Astrocyte (in vitro differentiated cells and primary cell): ENCODE results near the gene EPHB1. TPM values are rescaled to one million over a fixed set of nuclear protein-coding genes. Genes with fewer than 3 reads are reported as not detected.

ENCODE experiments used
- DNase-seq: peaks from one replicate; pipeline ENCODE4 v3.0.0-alpha.2; 2010; ENCODE audit warnings: low read depth
- FAIRE-seq: peaks from 2 replicates; lab custom pipeline; 2011; peaks lifted over from hg19 to GRCh38; lab: Jason Lieb, UNC
- H2AFZ ChIP-seq: 2 replicates; pipeline ENCODE4 v1.6.0; 2012; ENCODE audit warnings: low read depth, low read length, inconsistent platforms
- H3K27ac ChIP-seq: 2 replicates; pipeline ENCODE4 v1.5.1; 2011; ENCODE audit warnings: low read depth, low read length, inconsistent platforms
- H3K27me3 ChIP-seq: 2 replicates; pipeline ENCODE4 v1.6.0; 2011; ENCODE audit warnings: low read length, inconsistent platforms; ENCODE audit not compliant: insufficient read depth
- H3K36me3 ChIP-seq: 2 replicates; pipeline ENCODE4 v1.5.1; 2011; ENCODE audit warnings: low read length, inconsistent platforms; ENCODE audit not compliant: insufficient read depth
- H3K4me1 ChIP-seq: 2 replicates; pipeline ENCODE4 v1.5.1; 2011; ENCODE audit warnings: low read length, inconsistent platforms; ENCODE audit not compliant: insufficient read depth
- H3K4me2 ChIP-seq: 2 replicates; pipeline ENCODE4 v1.6.0; 2012; ENCODE audit warnings: low read length, inconsistent platforms
- H3K4me3 ChIP-seq: 2 replicates; pipeline ENCODE4 v1.5.1; 2011; ENCODE audit warnings: low read depth, mild to moderate bottlenecking, low read length, inconsistent platforms; ENCODE audit not compliant: insufficient read depth
- H3K79me2 ChIP-seq: 2 replicates; pipeline ENCODE4 v1.6.0; 2012; ENCODE audit warnings: mild to moderate bottlenecking, low read length, inconsistent platforms; ENCODE audit not compliant: insufficient read depth
- H3K9ac ChIP-seq: 2 replicates; pipeline ENCODE4 v1.6.0; 2012; ENCODE audit warnings: mild to moderate bottlenecking, low read length, inconsistent platforms
- H3K9me3 ChIP-seq: 2 replicates; pipeline ENCODE4 v1.5.1; 2012; ENCODE audit warnings: low read depth, mild to moderate bottlenecking, low read length, inconsistent platforms; ENCODE audit not compliant: insufficient read depth
- H4K20me1 ChIP-seq: 2 replicates; pipeline ENCODE4 v1.6.0; 2012; ENCODE audit warnings: low read length, inconsistent platforms; ENCODE audit not compliant: insufficient read depth
- H3K27ac Mint-ChIP-seq: one replicate; pipeline ENCODE4 v1.8.0; 2021; ENCODE audit warnings: mild to moderate bottlenecking, mixed read lengths; ENCODE audit not compliant: unreplicated experiment
- H3K27me3 Mint-ChIP-seq: one replicate; pipeline ENCODE4 v1.8.0; 2021; ENCODE audit warnings: low read depth, mixed read lengths; ENCODE audit not compliant: unreplicated experiment
- H3K36me3 Mint-ChIP-seq: one replicate; pipeline ENCODE4 v1.8.0; 2021; ENCODE audit warnings: low read depth, mixed read lengths; ENCODE audit not compliant: unreplicated experiment
- H3K4me1 Mint-ChIP-seq: one replicate; pipeline ENCODE4 v1.8.0; 2021; ENCODE audit warnings: low read depth, mixed read lengths; ENCODE audit not compliant: unreplicated experiment
- H3K4me3 Mint-ChIP-seq: one replicate; pipeline ENCODE4 v1.8.0; 2021; ENCODE audit warnings: mild to moderate bottlenecking, moderate library complexity, mixed read lengths; ENCODE audit not compliant: unreplicated experiment
- H3K9me3 Mint-ChIP-seq: one replicate; pipeline ENCODE4 v1.8.0; 2021; ENCODE audit warnings: mild to moderate bottlenecking, mixed read lengths; ENCODE audit not compliant: unreplicated experiment
- EZH2 ChIP-seq: IDR thresholded peaks from 2 replicates; pipeline ENCODE4 v1.6.1; 2012; ENCODE audit warnings: mild to moderate bottlenecking, low read length, inconsistent platforms; ENCODE audit not compliant: insufficient read depth
- total RNA-seq: library from RNA; stranded (reverse); gene quantifications from 2 replicates; pipeline ENCODE4 v1.2.1, GENCODE V29; 2021
- TF ChIP-seq, protein P1 (sequence below): IDR thresholded peaks from 2 replicates; pipeline ENCODE4 v1.5.1; 2011; ENCODE audit warnings: low read depth, mild to moderate bottlenecking, inconsistent platforms, low read length, moderate library complexity; ENCODE audit not compliant: insufficient read depth

Gene EPHB1
- total RNA-seq, 1 donor from 2014 or later: 4.1 TPM

DNA sequence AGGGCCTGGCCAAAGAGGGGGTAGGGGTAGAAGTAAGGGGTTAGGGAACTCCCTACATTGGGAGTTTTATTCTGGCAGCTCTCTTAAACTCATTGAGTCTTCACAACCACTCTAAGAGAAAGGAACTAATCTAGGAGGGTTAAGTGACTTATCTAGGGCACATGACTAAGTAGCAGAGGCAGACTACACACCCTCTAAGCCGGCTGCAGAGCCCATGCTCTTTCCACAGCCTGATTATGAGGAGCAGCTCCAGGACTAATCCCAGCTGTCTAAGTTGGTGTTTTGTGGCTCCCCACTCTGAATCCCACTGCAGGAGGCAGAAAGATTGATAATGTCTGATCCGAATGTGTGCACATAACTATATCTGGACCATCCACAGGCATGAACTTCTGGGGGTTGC, 374.6 kb downstream of the EPHB1 start:
- Histone ChIP-seq H3K79me2 (no peaks in the 10 kb centered on the region), H3K9me3 (no peaks in the 10 kb centered on the region), H3K27me3 (no peaks in the 10 kb centered on the region), H3K27ac (no peak overlapping the region), H3K4me1 (no peaks in the 10 kb centered on the region), H3K9ac (no peak overlapping the region), H3K4me3 (no peak overlapping the region), H3K36me3 (no peaks in the 10 kb centered on the region), H2AFZ (no peak overlapping the region), H3K4me2 (no peak overlapping the region), H4K20me1 (no peaks in the 10 kb centered on the region)
- no peak for FAIRE-seq
- no peak overlapping the region for H3K4me3 Mint-ChIP-seq
- no peaks in the 10 kb centered on the region for H3K36me3 Mint-ChIP-seq
- no peaks in the 10 kb centered on the region for H3K4me1 Mint-ChIP-seq
- DNase-seq: no peak
- no peak overlapping the region for H3K27ac Mint-ChIP-seq
- peaks cover 5% of the 10 kb centered on the region for H3K9me3 Mint-ChIP-seq
- TF ChIP-seq, protein P1, sequence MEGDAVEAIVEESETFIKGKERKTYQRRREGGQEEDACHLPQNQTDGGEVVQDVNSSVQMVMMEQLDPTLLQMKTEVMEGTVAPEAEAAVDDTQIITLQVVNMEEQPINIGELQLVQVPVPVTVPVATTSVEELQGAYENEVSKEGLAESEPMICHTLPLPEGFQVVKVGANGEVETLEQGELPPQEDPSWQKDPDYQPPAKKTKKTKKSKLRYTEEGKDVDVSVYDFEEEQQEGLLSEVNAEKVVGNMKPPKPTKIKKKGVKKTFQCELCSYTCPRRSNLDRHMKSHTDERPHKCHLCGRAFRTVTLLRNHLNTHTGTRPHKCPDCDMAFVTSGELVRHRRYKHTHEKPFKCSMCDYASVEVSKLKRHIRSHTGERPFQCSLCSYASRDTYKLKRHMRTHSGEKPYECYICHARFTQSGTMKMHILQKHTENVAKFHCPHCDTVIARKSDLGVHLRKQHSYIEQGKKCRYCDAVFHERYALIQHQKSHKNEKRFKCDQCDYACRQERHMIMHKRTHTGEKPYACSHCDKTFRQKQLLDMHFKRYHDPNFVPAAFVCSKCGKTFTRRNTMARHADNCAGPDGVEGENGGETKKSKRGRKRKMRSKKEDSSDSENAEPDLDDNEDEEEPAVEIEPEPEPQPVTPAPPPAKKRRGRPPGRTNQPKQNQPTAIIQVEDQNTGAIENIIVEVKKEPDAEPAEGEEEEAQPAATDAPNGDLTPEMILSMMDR: no peak
- TF ChIP-seq EZH2: no peak
- peaks cover 20% of the 10 kb centered on the region for H3K27me3 Mint-ChIP-seq

DNA sequence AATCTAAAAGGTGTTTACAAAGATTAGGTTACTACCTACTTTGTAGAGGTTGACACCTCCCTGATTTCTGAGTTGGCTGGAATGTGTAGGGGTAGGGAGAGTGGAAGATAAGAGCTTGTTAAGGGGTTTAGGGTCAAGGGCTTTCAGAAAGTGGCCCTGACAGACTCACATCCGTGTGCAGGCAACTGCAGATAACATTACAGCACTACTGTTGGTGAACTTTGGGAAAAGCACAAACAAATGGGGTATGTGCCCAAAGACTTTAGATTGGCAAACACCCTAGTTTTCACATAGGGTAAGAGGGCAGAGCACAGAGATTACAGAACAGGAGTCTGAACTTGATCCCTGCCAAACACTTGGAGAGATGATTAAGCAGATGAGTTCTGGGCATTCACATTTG, 375.7 kb downstream of the EPHB1 start:
- no peak overlapping the region for H3K27ac ChIP-seq
- H3K79me2 ChIP-seq: no peaks in the 10 kb centered on the region
- H3K4me1 ChIP-seq: no peaks in the 10 kb centered on the region
- H3K9ac ChIP-seq: no peak overlapping the region
- Mint-ChIP-seq H3K9me3 (peaks cover 5% of the 10 kb centered on the region), H3K36me3 (no peaks in the 10 kb centered on the region), H3K27me3 (peaks cover 20% of the 10 kb centered on the region), H3K4me3 (no peak overlapping the region), H3K27ac (no peak overlapping the region), H3K4me1 (peaks cover 1% of the 10 kb centered on the region)
- no peak overlapping the region for H3K4me2 ChIP-seq
- H3K4me3 ChIP-seq: no peak overlapping the region
- no peak for FAIRE-seq
- H3K27me3 ChIP-seq: no peaks in the 10 kb centered on the region
- no peaks in the 10 kb centered on the region for H4K20me1 ChIP-seq
- no peak for DNase-seq
- no peaks in the 10 kb centered on the region for H3K36me3 ChIP-seq
- H3K9me3 ChIP-seq: no peaks in the 10 kb centered on the region
- no peak for TF ChIP-seq EZH2
- TF ChIP-seq, protein P1: no peak
- H2AFZ ChIP-seq: no peak overlapping the region

DNA sequence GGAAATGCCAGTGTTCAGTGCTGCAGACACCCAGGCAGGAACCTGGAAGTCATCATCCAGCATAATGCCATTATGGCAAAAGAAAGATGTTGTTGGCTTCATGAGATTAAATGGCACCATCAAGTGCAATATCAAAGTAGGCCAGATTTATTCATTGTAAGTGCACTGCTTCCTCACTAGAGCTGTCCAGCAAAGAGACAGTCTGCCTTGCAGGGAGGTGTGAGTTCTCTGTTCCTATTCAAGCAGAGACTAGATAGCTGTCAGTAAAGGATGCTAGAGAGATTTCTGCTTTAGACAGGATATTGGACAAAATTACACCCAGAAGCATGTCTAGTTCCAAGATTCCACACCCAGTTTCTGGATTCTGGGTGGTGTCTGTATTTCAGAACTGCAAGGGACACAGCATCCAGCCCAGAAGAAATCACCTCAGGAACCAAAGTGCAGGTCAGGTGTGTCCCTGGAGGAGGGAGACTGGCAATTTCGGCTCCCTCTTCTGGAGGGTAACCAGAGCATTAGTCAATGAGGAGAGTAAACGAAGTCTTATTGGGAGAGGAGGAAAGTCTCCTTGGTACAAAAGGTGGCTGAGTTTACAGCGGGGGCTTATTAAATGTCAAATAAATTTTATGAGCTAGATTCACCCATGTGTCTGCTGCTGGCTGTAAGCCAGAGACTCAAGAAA, 377.3 kb downstream of the EPHB1 start:
- no peak for FAIRE-seq
- Histone ChIP-seq H2AFZ (no peak overlapping the region), H3K27ac (no peak overlapping the region), H3K9ac (no peak overlapping the region), H3K4me2 (no peak overlapping the region), H4K20me1 (no peaks in the 10 kb centered on the region), H3K27me3 (no peaks in the 10 kb centered on the region), H3K4me1 (no peaks in the 10 kb centered on the region), H3K79me2 (no peaks in the 10 kb centered on the region), H3K4me3 (no peak overlapping the region), H3K9me3 (no peaks in the 10 kb centered on the region), H3K36me3 (no peaks in the 10 kb centered on the region)
- no peak overlapping the region for H3K27ac Mint-ChIP-seq
- peaks cover 3% of the 10 kb centered on the region for H3K4me1 Mint-ChIP-seq
- DNase-seq: no peak
- H3K9me3 Mint-ChIP-seq: peaks cover 5% of the 10 kb centered on the region
- TF ChIP-seq EZH2: no peak
- TF ChIP-seq, protein P1: no peak
- H3K4me3 Mint-ChIP-seq: no peak overlapping the region
- H3K27me3 Mint-ChIP-seq: peaks cover 20% of the 10 kb centered on the region
- H3K36me3 Mint-ChIP-seq: no peaks in the 10 kb centered on the region
